Measurements from ENCODE around the gene LYZL4. TPM values are rescaled to one million over a fixed set of nuclear protein-coding genes. Genes with fewer than 3 reads are reported as not detected.

The LYZL4 gene
- total and polyA plus RNA-seq, 10 of the 15 experiments (the other 5 are each of a cell fraction or from before 2014, with no cell fraction given): 0.10 to 0.11 (median 0.11) TPM; not detected in 7

DNA sequence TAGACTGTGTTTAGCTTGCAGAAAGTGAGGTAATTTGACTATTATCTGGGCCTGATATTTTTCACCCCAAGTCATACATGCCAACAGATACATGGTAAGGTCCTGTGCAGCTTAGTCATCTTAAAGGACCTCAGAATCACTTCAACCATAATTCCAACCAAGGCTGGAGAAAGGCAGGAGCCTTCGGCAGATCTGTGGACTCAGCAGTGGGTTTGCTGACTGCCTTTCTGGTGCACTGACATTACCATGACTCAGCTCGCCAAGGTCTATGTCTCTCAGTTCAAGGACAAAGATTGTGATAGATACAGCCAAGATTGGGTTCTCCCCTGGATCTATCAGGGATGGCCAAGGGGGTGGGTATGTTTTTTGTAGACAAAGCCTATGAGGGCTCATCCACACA lies 32.7 kb downstream of the LYZL4 start:
- POLR2A ChIA-PET: no interaction called here
- H3K9me3 ChIP-seq (replicated peaks; ENCODE audit: control insufficient read depth, insufficient read depth, low read length): no peaks in the 10 kb centered on the region
- H3K4me2 ChIP-seq (ENCODE audit: control insufficient read depth, insufficient read depth): no peak overlapping the region
- no TSS peak for BruUV-seq (replicated peaks)
- WGBS (ENCODE audit: insufficient coverage, insufficient replicate concordance, low lambda C conversion rate, missing lambda C conversion rate): 45% methylated on average over 2 of the region's 2 CpGs
- CTCF ChIA-PET: no interaction called here
- RAD21 ChIA-PET (ENCODE audit: unreplicated experiment): no interaction called here
- intact Hi-C loops (cut with micrococcal nuclease; ENCODE audit: unreplicated experiment) (no loop called here), in situ Hi-C loops (cut with MboI) (no loop called here)
- H3K4me1 ChIP-seq (ENCODE audit: control insufficient read depth, insufficient read depth, low read length): no peaks in the 10 kb centered on the region
- SMC1A ChIA-PET (ENCODE audit: uncharacterized antibody, unreplicated experiment): interaction anchor here (1.3 kb wide), 1 partner anchor 9 kb away, joined by 6 read pairs; no protein-coding TSS in a partner anchor
- ATAC-seq (no peak), DNase-seq (ENCODE audit: low read depth, low spot score) (no peak), FAIRE-seq (no peak)
- no peak overlapping the region for H2AFZ ChIP-seq (ENCODE audit: control insufficient read depth, low read depth, low read length)
- no peaks in the 10 kb centered on the region for H3K79me2 ChIP-seq (ENCODE audit: control insufficient read depth, insufficient read depth, low read length)
- H4K20me1 ChIP-seq (ENCODE audit: control insufficient read depth, insufficient read depth): no peaks in the 10 kb centered on the region
- no peak overlapping the region for H3K9ac ChIP-seq (ENCODE audit: control insufficient read depth, insufficient read depth, low read length)
- no peaks in the 10 kb centered on the region for H3K36me3 ChIP-seq (ENCODE audit: control insufficient read depth in 2 of 2, insufficient read depth in 2 of 2, low read length in 1 of 2)
- no peak overlapping the region for H3K4me3 ChIP-seq
- no peak overlapping the region for H3K27ac ChIP-seq (ENCODE audit: control insufficient read depth, insufficient read depth)
- TF ChIP-seq YBX1 (IDR thresholded peaks at IDR 0.05) (no peak), HCFC1 (IDR thresholded peaks at IDR 0.05; ENCODE audit: low read length) (no peak), YY1 (IDR thresholded peaks at IDR 0.05; ENCODE audit: low read depth, low read length) (no peak), POLR2AphosphoS2 (IDR thresholded peaks at IDR 0.05; ENCODE audit: low read depth, low read length) (no peak), ESRRA (IDR thresholded peaks at IDR 0.05; ENCODE audit: low read length) (no peak), MEF2A (IDR thresholded peaks at IDR 0.05; ENCODE audit: insufficient read depth, low read depth, low read length) (no peak), SMC3 (IDR thresholded peaks at IDR 0.05; ENCODE audit: borderline replicate concordance, low read length) (no peak)
- H3K27me3 ChIP-seq (replicated peaks in 1 of 2; ENCODE audit: control insufficient read depth in 2 of 2, insufficient read depth in 2 of 2, low read length in 1 of 2): no peaks in the 10 kb centered on the region

DNA sequence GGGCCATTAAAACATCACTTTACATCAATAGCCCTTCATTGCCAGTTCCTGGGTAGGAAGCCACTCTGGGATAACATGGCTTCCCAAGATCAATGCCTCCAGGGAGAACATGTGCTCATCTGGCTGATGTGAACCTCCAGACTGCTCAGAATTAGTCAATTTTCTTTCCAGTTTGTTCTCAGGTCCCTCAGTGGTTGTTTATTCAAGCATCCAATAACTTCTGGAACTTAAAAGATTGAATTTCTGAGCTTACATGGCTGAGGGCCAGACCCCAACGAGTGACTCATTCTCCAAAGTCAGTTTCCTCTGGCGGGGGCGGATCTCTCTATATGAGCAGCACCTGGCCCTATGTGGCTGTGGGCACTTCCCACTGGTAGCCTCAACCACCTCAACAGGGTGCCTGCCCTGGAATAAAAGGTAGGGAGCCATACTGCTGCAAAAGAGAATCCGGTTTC lies 34.0 kb downstream of the LYZL4 start:
- Histone ChIP-seq H3K79me2 (ENCODE audit: control insufficient read depth, insufficient read depth, low read length) (no peaks in the 10 kb centered on the region), H3K27ac (ENCODE audit: control insufficient read depth, insufficient read depth) (no peak overlapping the region), H3K4me1 (ENCODE audit: control insufficient read depth, insufficient read depth, low read length) (no peaks in the 10 kb centered on the region), H3K4me2 (ENCODE audit: control insufficient read depth, insufficient read depth) (no peak overlapping the region), H3K4me3 (no peak overlapping the region), H3K9me3 (replicated peaks; ENCODE audit: control insufficient read depth, insufficient read depth, low read length) (no peaks in the 10 kb centered on the region), H3K9ac (ENCODE audit: control insufficient read depth, insufficient read depth, low read length) (no peak overlapping the region), H2AFZ (ENCODE audit: control insufficient read depth, low read depth, low read length) (no peak overlapping the region), H3K27me3 (replicated peaks in 1 of 2; ENCODE audit: control insufficient read depth in 2 of 2, insufficient read depth in 2 of 2, low read length in 1 of 2) (no peaks in the 10 kb centered on the region), H4K20me1 (ENCODE audit: control insufficient read depth, insufficient read depth) (no peaks in the 10 kb centered on the region), H3K36me3 (ENCODE audit: control insufficient read depth in 2 of 2, insufficient read depth in 2 of 2, low read length in 1 of 2) (no peaks in the 10 kb centered on the region)
- DNase-seq (ENCODE audit: low read depth, low spot score) (no peak), FAIRE-seq (no peak), ATAC-seq (no peak)
- 5% methylated on average over 4 of the region's 4 CpGs for WGBS (ENCODE audit: insufficient coverage, insufficient replicate concordance, low lambda C conversion rate, missing lambda C conversion rate)
- ChIA-PET POLR2A (no interaction called here), SMC1A (ENCODE audit: uncharacterized antibody, unreplicated experiment) (interaction anchor here (0.6 kb wide), 1 partner anchor 58 kb away, joined by 3 read pairs; no protein-coding TSS in a partner anchor), RAD21 (ENCODE audit: unreplicated experiment) (no interaction called here), CTCF (no interaction called here)
- in situ Hi-C loops (cut with MboI) (no loop called here), intact Hi-C loops (cut with micrococcal nuclease; ENCODE audit: unreplicated experiment) (no loop called here)
- TF ChIP-seq BACH1 (IDR thresholded peaks at IDR 0.05; ENCODE audit: borderline replicate concordance) (no peak), ZNF274 (IDR thresholded peaks at IDR 0.05; ENCODE audit: insufficient read depth, insufficient read length) (no peak)
- BruUV-seq (replicated peaks): no TSS peak

Data from GM12878 (cell line).